NOMO-1 treated with DMSO at 0.1 percent for 48 hours (cell line): ENCODE measurements around the gene ATP5MK.
"Not testable (repeated sequence)": the region's sequence is repeated elsewhere in the genome, so short reads cannot be mapped to it uniquely, and the experiment has no call there.

Experiments used
- DNase-seq: peaks from one replicate; lab custom pipeline; 2025; ENCODE audit not compliant: unreplicated experiment; lab: John Stamatoyannopoulos, UW

The ATP5MK gene

GRCh38 chr10:103397191-103397825, 1.0 kb upstream of the ATP5MK start:
- DNase-seq, result peak; percentile 19

DNA sequence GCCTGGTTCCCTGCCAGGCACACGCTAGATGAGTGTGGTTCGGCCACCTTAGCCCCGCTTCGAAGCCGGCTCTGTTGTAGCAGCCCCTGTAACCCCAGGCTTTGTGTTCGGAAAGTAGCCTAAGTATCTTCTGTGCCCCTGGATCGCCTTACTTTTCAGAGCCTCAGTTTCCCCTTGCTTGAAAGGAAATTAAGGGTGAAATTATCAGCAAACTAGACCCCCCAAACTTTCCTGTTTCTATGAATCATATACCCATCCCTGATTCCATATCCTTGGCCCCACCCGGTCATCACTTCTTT, 463 bp upstream of the ATP5MK start:
- DNase-seq, result no peak

DNA sequence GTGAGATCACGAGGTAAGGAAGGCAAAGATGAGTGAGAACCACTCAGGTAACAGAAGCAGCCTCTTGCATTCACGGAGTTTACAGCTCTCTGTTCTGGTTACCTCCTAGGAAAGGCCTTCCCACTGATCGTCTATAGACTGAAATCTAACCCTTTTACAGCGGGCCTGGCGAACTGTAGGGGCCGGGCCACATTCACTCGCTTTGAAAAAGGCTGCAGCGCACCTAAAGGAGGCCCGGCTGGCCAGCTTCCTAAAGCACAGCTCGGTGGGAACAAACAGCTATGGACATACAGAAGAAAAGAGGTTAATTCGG, 565 bp downstream of the ATP5MK start:
- DNase-seq, result no peak

DNA sequence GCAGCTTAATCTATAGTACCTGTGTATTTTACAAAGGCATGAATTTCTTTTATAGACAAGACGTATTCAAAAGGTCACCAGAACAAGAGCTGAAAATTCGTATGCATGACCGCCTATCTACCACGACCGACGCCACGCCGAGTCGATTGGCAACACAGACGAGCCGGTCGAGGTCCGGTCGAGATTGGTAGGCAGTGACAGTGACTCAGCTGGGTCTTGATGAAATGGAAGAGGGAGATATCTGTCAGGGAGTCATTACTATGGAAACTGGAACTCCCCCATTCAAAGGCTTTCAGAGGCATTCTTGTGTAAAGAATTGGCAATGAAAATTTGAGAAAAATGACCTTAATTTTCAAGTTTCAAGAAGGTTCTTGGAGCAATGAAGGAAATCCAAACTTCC, 2.1 kb downstream of the ATP5MK start:
- DNase-seq, result no peak

GRCh38 chr10:103382769-103383168, 13.5 kb downstream of the ATP5MK start:
- no peak for DNase-seq

GRCh38 chr10:103374263-103374662, 22.0 kb downstream of the ATP5MK start:
- no peak for DNase-seq

DNA sequence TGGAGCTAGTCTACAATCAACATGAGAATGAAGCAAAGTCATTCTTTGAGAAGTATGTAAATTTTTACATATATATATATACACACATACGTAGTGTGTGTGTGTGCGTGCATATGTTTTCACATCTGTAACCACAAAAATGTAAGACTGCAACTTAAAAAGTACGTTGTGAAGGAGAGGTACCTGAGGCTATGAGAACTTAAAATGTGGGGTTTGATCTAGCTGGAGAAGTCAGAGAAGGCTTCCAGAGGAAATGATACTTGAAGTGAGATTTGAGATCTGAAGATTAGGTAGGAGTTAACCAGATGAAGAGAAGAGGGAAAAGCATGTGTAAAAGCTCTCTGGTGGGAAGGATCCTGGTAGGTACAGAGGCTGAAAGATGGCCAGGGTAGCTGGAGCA, 22.7 kb downstream of the ATP5MK start:
- no peak for DNase-seq

DNA sequence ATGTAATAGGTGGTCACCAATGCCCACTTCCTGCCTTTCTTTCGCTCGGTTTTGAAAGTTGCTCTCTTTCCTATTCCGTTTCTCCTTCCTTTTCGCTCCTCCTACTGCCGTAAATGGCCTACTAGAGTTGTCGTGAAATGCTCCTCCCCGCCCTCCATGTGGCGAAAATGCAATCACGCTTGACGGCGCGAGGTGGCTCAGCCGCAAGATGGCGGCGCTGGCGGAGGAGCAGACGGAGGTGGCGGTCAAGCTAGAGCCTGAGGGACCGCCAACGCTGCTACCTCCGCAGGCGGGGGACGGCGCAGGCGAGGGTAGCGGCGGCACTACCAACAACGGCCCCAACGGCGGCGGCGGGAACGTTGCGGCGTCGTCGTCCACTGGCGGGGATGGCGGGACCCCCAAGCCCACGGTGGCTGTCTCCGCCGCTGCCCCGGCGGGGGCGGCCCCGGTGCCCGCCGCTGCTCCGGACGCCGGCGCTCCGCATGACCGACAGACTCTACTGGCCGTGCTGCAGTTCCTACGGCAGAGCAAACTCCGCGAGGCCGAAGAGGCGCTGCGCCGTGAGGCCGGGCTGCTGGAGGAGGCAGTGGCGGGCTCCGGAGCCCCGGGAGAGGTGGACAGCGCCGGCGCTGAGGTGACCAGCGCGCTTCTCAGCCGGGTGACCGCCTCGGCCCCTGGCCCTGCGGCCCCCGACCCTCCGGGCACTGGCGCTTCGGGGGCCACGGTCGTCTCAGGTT, 28.3 kb downstream of the ATP5MK start, which contains the start of gene TAF5:
TSS of gene TAF5 (plus strand) at position 195 of the 737 bp plus-strand sequence. CDS start at position 209, 14 bp downstream.
- peak; percentile 97 for DNase-seq

DNA sequence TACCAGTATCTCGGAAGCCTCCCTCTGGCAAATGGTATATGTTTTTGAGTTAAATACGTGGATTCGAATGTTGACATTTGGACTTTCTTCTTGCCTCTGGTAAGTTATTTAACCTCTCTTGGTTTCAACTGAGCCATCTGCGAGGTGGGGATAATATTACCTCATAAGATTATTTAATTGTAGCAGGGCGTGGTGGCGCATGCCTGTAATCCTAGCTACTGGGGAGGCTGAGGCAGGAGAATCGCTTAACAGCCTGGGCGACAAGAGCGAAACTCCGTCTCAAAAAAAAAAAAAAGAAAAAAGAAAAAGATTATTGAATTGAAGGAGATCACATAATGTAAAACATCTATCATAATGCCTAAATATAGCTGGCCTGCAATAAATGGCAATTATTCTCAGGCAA, 28.9 kb downstream of the ATP5MK start:
- no peak for DNase-seq

DNA sequence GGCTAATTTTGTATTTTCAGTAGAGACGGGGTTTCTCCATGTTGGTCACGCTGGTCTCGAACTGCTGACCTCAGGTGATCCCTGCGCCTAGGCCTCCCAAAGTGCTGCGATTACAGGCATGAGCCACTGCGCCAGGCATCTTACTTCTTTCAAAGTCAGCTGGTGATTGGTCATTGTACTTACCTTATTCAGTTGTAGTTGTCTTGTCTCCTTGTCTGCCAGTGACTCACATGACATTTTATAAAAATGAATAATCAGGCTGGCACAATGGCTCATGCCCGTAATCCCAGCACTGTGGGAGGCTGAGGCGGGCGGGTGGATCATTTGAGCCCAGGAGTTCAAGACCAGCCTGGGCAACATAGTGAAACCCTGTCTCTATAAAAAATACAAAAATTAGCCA, 35.5 kb downstream of the ATP5MK start:
- not testable (repeated sequence) for DNase-seq

- DNase-seq, result not testable (repeated sequence)
Observed at GRCh38 chr10:103359493-103359892, 36.8 kb downstream of the ATP5MK start.

- DNase-seq, result no peak
Observed at GRCh38 chr10:103355906-103356599, 40.2 kb downstream of the ATP5MK start.

DNA sequence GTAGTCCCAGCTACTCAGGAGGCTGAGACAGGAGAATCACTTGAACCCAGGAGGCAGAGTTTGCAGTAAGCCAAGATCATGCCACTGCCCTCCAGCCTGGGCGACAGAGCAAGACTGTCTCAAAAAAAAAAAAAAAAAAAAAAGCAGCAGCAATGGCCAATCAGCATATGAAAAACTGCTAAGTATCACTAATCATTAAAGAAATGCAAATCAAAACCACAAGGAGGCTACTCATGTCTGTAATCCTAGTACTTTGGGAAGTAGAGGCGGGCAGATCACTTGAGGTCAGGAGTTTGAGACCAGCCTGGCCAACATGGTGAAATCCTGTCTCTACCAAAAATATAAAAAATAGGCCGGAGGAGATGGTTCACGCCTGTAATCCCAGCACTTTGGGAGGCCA, 41.7 kb downstream of the ATP5MK start:
- DNase-seq, result not testable (repeated sequence)

DNA sequence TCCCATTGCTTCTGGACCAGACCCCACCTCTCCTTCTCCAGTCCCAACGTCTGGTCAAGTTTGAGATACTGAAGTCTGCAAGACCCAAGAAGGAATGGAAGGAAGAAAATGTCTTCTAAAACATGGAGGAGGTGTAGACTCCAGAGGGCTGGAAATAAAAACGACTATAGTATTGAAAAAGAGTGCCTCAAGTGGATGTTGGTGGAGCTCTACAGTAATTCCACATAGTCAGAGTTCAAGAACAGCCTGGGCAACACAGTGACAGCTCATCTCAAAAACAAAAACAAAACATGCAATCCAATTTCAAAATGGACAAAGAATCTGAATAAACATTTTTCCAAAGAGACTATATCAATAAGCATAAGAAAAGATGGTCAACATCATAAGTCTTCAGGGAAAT, 43.0 kb downstream of the ATP5MK start:
- DNase-seq, result no peak

- DNase-seq, result peak; percentile 60
Observed at GRCh38 chr10:103350517-103351260, 45.6 kb downstream of the ATP5MK start, which contains the start of gene PCGF6. Gene PCGF6 (minus strand): TSS chr10:103351140. CDS start chr10:103351066, 74 bp downstream.

DNA sequence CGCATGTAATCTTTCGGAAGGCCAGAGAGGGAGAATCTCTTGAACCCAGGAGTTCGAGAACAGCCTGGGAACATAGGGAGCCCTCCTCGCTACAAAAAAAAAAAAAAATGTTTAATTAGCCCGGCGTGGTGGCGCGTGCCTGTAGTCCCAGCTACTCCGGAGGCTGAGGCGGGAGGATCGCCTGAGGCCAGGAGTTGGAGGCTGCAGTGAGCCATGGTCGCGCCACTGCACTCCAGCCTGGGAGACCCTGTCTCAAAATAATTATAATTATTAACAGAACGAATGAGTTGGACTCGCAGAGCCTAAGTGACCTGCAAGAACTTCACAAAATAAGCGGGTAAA, 46.1 kb downstream of the ATP5MK start:
- DNase-seq, result no peak
